HPDE6-E6E7 (cell line): ENCODE results near the gene TCEAL9.
A peak's percentile ranks its signal among the peaks of the same experiment; 100 is the strongest.
"Not testable (repeated sequence)": the region's sequence is repeated elsewhere in the genome, so short reads cannot be mapped to it uniquely, and the experiment has no call there.

Source experiments
- DNase-seq: peaks from one replicate; pipeline ENCODE4 v3.0.0; 2011; ENCODE audit warnings: missing footprints; ENCODE audit errors: extremely low spot score

The TCEAL9 gene, protein sequence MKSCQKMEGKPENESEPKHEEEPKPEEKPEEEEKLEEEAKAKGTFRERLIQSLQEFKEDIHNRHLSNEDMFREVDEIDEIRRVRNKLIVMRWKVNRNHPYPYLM

DNA sequence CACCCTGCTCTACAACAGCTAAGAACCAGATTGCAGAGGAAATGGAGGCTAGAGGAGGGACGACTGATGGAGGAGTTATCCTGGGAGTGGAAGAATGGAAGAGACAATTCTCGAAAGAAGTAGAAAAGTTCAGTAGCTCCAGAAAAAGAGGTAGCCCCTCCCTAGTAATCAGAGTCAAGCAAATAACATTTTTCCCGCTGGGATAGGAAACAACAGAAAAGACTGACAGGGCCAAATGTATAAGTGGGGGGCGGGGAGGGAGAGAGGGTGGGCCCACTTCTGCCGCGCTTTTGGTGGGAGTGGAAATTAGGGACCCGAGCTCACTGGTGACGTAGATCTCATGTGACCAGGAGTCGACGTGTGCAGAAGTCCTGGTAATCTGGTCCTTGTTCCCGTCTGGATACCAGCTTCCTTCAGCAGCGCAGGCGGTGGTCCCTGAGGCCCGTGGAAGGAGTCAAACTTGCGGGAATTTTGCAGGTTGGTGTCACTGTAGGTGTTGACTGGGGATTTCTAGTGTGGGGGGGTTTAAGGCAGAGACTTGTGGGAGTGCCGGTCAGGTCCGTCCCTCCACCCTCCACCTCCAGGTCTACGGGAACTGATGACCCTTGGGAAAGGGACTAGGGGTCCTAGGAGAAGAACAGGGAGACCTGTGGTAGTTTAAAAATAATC, at the start of gene TCEAL9:
TSS of gene TCEAL9 (plus strand) at position 377 of the 669 bp plus-strand sequence. CDS start 1,179 bp downstream, outside the sequence.
- DNase-seq: no peak

DNA sequence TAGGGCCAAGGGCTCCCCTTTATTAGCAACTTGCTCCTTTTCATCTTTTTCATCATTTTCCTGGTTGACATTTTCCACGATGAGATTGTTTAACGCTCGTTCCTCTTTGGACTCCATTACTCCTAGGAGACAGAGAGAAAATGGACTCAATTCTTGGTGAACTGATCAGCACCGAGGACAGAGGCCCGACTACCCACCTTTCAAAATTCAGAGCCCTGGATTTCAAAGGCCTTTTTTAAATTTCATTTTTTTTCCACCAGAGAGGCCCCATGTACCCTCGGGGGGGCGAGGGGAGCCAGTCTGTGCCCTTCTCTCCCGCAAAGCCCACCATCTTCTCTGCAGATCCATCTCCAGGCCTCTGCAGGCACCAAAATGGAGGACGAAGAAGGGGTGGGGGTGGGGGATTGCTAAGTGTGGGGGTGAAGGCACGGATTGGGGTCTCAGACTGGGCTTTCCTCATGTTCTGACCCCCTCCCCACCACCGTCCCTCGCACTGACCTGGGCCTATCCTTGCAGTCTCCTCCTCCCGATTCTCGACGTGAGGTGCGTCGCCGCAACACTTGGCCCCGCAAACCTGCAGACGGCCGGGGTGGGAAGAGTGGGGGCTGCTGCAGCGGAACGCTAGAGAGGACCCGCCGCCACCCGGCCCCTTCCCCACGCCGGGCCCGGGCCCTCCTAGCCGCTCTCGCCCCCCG, 46.3 kb upstream of the TCEAL9 start:
- DNase-seq: no peak

DNA sequence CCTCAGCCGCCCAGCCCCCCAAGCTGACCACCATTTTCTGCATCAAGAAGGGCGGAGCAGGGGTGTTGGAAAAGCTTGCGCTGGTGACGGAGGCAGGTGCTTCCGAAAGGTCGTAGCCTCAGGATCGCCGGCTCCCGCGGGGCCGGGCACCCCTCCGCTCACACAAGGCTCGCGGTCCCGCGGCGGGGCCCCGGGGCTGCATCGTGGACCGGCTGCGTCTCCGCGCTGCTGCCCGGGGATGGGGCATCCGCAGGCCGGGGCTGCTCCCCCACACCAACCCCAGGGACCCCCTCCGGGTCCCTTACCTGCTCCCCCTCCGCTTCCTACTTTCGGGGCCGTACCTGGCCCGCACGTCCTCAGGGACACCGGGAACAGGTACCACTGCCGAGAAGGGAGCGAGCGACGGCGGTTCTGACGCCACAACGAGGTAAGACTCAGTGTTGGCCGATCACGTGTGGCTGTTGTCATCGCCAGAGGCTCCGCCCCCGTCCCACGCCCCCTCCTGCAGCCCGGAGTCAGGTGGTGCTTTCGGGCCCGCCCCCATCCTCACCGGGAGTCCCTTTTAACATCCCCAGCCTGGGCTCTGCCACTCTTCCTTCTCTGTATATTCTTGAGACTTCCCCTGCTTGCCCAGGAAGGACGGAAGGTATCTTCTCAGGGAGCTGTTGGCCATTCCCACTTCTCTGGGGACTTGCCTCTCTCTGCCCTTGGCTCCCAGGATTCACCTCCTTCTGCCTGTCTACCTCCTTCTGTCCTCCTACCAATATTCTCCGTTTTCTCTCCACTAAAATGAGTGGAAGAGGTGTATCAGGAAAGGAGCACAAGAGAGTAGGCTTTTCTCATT, 45.5 kb upstream of the TCEAL9 start, which contains the start of gene BEX2:
TSS of gene BEX2 (minus strand) at position 436 of the 844 bp plus-strand sequence. CDS start 1,014 bp downstream, outside the sequence.
- DNase-seq: peak; percentile 69

DNA sequence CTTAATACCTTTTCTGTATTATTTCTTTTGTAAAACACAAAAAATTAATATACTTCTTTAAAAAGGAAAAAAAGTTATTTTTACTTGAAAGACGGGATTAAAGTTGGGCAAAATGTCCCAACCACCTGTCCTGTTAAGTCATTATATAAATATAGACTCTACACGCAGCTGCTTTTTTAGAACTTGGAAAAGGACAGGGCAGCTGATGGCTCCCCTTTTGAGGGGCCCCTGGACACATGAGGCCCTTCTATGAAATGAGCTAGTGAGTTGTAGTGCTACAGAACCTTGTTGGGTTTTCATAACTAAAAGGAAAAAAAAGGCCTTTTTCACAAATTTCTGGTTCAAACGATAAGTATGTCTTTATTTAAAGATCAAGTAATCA, 44.9 kb upstream of the TCEAL9 start:
- no peak for DNase-seq

DNA sequence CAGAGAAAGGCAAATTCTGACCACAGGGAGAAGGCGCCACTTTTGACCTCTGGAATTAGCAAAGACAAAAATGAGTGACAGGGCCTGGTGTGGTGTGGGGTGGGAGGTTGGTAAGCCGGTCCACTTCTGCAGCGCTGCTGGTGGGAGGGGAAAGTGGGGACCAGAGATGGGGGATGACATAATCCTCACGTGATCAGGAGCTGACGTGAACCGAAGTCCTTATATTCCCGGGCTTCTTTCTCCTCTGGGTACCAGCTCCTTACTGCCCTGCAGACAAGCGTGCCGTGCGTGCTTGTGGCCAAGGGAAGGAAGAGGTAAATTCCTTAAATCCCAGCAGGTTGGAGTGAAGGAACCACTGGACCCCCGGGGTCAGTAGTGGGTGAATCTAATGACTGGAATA, 26.3 kb upstream of the TCEAL9 start, which contains the start of gene TCEAL7:
TSS of gene TCEAL7 (plus strand) at position 249 of the 400 bp plus-strand sequence. CDS start 1,165 bp downstream, outside the sequence.
- DNase-seq: no peak

DNA sequence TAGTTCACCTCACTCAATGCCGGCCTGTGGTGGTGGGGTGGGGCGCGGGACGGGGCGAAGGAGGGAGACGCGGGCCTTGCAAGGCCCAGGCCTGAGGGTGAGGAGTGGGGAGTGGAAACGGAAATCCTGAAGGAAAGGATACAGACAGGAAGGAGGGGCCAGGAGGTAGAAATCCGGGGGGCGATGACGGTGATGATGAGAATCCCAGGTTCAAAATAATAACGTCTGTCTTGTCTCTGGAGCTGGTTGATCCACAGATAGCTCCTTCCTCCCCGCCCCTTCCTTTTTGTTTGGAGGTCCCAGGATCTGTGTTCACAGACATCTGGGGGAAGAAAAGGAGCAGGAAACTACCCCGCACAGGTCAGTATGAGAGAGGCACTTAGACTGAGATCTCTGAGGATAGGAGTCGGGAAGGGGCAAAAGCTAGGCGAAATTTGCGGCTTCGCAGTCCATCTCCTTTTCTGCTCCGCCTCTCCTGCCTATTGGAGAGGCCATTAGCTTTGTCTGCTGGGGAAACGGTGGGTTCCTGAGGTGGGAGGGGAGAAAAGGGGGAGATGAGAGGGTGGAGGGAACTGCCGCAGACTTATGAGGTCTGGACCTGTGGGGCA, 25.5 kb upstream of the TCEAL9 start:
- DNase-seq: no peak

DNA sequence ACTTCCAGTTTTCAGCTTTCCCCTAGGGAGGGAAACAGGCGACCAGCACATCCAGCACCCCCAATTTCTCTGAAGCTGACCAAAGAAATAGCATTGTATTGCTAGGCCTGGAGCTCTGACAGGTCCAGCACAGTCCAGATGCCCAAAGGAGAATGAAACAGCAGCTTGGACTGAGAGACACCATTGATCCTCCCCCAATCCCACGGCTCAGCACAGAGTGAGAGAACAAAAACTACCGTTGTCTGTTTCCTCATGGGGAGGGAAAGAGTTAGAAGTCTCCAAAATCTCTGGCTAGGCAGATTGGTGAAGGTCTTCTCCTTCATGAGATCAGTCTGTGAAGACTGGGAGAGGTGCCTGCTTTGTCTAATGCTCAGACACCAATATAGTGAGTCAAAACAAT, 17.6 kb upstream of the TCEAL9 start:
- no peak for DNase-seq

DNA sequence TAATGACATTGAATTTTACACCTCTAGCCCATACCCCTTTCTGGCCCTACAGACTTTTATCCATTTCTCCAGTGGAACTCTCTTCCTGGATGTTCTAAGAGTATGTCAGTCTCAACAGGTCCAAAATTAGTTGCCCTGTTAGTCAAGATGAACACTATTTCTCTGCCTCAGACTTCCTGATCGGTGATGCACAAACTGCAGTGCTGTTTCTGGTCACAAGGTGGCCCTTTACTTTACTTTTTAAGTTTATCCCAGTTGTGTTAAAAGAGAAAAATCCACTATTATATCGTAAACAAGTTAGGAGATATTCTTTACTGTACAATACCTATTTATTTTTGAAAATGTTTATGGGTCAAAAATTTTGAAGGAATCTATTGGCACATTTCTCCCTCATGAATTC, 13.2 kb upstream of the TCEAL9 start:
- DNase-seq: no peak

DNA sequence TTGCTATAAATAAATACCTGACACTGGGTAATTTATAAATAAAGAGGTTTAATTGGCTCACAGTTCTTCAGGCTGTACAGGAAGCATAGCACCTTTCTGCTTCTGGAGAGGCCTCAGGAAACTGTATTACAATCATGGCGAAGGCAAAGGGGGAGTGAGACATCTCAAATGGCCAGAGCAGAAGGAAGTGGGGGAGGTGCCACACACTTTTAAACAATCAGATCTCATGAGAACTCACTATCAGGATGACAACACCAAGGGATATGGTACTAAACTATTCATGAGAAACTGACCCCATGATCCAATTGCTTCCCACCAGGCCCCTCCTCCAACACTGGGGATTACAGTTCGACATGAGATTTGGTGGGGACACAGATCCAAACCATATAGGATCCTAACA, 11.7 kb upstream of the TCEAL9 start:
- DNase-seq: no peak

DNA sequence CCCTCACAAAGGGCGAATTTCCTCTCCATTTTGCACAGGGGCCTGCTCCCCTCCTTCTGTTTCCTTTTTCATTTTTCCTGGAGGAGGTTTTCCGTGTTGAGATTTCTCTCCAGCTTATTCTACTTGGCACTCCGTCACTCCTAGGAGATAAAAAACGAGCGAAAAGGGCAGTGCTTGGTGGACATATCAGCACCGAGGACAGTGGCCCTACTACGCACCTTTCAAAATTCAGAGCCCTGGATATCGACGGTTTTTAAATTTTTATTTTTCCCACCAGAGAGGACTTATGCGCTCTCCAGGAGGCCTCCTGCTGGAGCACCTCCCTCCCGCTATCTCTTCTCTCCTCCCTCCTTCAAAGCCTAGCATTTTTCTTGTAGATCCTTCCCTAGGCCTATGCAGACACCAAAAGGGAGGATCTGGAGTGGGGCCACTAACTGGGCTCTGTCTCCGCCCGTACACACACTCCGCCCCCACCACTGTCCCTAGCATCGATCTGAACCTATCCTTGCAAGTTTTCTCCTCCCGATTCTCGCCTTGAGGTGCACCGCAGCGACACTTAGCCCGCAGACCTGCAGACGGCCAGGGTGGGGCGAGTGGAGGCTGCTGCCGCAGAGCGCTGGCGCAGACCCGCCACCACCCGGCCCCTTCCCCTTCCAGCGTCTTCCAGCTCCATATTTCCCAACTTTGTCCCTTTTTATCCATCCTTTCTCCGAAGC, 8.5 kb upstream of the TCEAL9 start:
- no peak for DNase-seq

DNA sequence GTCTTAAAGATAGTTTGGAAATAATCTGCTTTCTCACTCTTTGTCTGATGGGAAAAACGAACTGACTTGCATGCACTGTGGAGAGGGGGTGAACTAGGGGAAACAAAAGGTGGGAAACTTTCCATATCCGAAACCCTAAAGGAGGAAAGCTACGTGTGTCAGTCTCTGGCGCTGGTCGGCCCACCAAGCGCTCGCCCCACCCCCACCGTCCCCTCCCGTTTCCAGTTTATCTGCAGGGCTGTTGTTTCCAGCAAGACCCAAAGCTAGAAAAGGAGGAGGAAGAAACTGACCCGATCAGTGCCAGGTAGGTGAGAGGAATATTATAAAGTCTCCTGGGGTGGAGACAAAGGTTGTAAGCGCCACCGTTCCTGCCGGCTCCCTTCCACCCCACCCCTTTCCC, 552 bp downstream of the TCEAL9 start:
- no peak for DNase-seq

DNA sequence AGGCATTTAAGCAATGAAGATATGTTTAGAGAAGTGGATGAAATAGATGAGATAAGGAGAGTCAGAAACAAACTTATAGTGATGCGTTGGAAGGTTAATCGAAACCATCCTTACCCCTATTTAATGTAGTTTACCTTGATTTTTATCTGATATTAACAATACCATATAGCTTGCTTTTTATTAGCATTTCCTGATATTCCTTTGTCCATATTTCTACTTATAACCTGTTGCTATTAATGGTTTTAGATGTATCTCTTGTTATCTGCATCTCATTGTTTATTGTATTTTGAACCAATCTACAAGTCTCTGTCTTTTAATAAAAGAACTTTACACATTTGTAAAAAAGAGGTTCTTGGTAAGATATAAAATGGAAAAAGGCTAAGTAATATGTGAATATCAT, 1.6 kb downstream of the TCEAL9 start:
- no peak for DNase-seq

DNA sequence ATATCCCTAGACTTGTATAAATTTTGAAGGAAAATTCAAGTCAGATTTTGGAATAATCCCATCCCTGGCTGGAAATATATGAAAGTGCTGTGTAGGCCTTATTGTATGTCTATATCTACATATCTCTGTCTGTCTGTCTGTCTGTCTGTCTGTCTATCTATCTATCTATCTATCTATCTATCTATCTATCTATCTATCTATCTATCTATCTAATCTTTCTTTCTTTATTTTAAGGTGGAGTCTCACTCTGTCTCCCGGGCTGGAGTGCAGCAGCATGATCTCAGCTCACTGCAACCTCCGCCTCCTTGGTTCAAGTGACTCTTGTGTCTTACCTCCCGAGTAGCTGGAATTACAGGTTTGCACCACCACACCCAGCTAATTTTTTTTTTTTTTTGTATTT, 3.3 kb downstream of the TCEAL9 start:
- DNase-seq: not testable (repeated sequence)

DNA sequence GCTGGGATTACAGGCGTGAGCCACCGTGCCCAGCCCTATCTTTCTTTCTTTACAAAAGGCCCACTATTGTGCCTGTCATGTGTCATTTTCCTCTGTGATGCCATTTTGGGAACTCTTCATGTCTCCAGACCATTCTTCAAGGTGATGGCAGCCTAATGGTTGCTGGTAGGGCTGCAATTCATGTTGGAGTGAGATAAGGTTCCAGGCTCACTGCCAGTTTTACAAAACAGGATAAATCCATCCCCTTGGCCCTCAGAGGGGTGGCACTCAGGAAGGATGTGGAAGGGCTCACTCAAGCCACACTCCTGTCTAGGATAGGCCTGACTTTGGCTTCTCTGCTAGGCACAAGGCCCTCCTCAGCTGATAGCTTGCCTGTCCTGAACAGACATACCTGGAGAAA, 3.8 kb downstream of the TCEAL9 start:
- DNase-seq: no peak

DNA sequence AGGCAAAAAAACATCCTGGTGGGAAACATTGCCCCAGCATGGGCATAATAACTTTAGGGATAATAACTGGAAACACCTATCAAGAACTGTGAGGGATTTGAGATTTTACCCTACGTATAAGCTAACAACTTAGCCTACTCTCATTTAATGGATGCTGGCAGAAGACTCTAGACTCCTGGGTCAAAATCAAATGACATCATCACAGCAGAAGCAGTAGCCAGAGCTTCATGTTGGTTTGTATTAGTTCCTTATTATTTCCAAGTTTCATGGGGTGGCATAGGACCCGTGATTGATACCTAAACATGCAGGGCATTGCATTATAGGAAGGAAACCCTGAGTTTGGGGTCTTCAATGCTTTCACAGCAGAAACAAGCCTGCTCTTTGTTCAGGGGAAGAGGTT, 4.6 kb downstream of the TCEAL9 start:
- DNase-seq: no peak

DNA sequence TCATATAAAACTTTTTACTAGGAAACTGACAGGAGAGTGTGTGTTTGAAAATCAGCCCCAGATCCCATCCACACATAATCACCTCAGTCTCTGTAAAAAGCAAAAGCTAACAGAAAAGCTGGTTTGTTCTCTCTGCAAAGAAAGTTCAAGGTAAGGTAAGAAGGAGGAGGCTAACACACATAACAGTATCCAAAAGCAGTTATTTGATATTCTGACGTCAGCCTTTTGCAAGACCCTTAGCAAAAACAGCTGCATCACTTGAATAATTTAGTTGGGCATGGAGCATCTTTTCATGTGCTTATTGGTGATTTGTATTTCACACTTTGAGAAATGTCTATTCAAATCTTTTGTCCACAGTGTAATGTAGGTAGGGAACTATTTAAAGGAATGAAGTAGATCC, 5.5 kb downstream of the TCEAL9 start:
- no peak for DNase-seq

DNA sequence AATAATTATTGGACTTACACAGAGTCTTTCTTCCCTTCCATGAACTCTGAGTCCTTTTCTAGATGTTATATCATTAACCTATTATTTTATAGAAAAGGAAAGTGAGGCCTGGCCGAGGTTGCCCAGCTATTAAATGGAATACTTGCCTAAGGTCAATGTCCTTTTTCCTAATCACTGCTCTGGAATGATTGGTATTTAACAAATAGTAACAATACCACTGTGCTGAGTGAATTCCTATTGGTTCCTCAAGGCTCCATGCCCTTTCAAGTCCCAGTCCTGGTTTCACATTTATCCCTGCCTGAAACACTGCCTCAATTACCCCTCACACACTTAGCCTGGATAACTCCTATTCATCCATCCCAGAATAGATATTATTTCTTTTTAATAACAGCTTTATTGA, 6.2 kb downstream of the TCEAL9 start:
- DNase-seq: no peak

DNA sequence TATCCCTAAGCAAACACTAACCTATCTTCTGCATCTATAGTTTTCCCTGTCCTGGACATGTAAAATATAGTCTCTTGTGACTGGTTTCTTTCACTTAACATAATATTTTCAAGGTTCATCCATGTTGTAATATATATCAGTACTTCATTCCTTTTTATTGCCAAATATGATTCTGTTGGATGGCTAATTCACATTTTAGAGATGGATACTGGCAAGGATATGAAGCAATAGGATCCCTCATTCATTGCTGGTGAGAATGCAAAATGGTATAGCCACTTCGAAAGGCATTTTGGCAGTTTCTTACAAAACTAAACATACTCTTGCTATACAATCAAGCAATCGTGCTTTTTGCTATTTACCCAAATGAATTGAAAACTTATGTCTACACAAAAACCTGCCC, 6.7 kb downstream of the TCEAL9 start:
- no peak for DNase-seq

DNA sequence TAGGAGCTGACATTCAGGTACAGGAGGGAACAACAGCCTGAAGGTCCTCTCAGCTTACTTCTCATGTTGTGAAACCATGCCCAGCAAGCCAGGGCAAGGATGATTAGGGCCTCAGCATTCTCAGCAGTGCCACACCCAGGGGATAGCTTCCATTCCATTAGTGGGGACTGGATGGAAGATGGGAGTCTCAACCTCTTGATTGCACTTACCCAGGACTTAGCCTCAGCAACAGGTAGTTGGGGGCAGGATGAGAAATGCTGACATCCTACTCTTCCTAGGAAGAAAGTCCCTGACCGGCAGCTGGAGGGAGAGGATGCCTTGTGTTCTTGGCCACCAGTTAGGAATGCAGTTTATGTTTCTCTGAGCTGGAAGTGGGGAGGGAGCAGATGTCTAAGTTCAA, 11.2 kb downstream of the TCEAL9 start:
- DNase-seq: no peak

DNA sequence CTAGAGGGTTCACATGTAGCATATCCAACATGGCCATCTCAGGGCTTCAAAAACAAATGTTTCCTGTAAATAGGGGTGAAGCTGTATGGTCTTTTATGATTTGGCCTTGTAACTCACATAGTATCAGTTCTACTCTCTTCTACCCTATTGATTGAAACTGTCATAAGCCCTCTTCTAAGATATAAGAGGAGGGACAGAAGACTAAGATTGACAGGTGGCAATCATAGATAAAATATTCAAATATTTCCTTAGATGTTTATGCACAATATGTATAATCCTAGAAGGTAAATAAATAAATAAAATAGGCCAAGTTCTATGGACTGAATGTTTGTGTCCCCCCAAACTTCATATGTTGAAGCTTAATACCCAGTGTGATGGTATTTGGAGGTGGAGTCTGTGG, 13.2 kb downstream of the TCEAL9 start:
- DNase-seq: no peak

DNA sequence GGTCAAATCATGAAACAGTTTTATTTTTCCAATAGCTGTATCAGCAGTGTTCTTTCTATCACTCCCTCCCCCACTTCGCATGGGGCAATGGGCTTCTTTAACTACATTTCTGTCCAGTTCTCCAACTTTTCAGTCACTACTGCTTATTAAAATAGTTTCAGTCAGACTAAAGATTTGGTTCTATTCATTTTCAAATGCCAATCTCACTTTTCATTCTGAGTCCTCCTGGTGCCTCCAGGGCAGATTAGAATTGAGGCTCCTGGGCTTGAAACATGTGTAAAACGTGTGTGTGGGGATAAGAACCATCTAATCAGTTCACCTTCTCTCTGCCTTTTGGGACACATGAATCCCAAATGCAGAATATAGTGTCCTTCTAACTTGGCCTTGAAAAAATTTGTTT, 16.6 kb downstream of the TCEAL9 start:
- DNase-seq: no peak
